Fibroblast of lung (primary cell): ENCODE data around the gene SLC39A6. TPM values are rescaled to one million over a fixed set of nuclear protein-coding genes. Genes with fewer than 3 reads are reported as not detected.

Source experiments
- DNase-seq, 2 donors: peaks; one replicate each; pipeline versions ENCODE4 v3.0.0 to v3.0.0-alpha.2; 2010; ENCODE audit warnings: low read depth in 2 of 2
- H2AFZ ChIP-seq: 2 replicates; pipeline ENCODE4 v1.5.1; 2012; ENCODE audit warnings: low read length, control low read depth, inconsistent platforms
- H3K27ac ChIP-seq: 2 replicates; pipeline ENCODE4 v1.5.1; 2011; ENCODE audit warnings: low read length, control low read depth; ENCODE audit not compliant: insufficient read depth
- H3K27me3 ChIP-seq: 2 replicates; pipeline ENCODE4 v1.5.1; 2011; ENCODE audit warnings: mild to moderate bottlenecking, low read length; ENCODE audit not compliant: control insufficient read depth, insufficient read depth
- H3K36me3 ChIP-seq: 2 replicates; pipeline ENCODE4 v1.5.1; 2011; ENCODE audit warnings: low read length; ENCODE audit not compliant: control insufficient read depth, insufficient read depth
- H3K4me1 ChIP-seq: 2 replicates; pipeline ENCODE4 v1.5.1; 2011; ENCODE audit warnings: low read length; ENCODE audit not compliant: control insufficient read depth, insufficient read depth; ENCODE audit errors: extremely low read depth
- H3K4me2 ChIP-seq: 2 replicates; pipeline ENCODE4 v1.5.1; 2011; ENCODE audit warnings: low read length, control low read depth; ENCODE audit not compliant: insufficient read depth; ENCODE audit errors: extremely low read depth
- H3K4me3 ChIP-seq, 4 experiments: fragments of 200-600 bp in 1 of 4; sonication (generic) in 1 of 4; replicated peaks in 1 of 4; 2 replicates each; pipeline ENCODE4 v1.5.1; 2011 to 2016; ENCODE audit warnings: low read length in 4 of 4, low read depth in 3 of 4, mild to moderate bottlenecking in 3 of 4, control low read depth in 2 of 4, inconsistent platforms in 1 of 4, mixed read lengths in 1 of 4; ENCODE audit not compliant: insufficient read depth in 1 of 4; ENCODE audit errors: control extremely low read depth in 1 of 4
- H3K79me2 ChIP-seq: 2 replicates; pipeline ENCODE4 v1.5.1; 2012; ENCODE audit warnings: mild to moderate bottlenecking, low read length, inconsistent platforms; ENCODE audit not compliant: control insufficient read depth, insufficient read depth
- H3K9ac ChIP-seq: 2 replicates; pipeline ENCODE4 v1.5.1; 2011; ENCODE audit warnings: mild to moderate bottlenecking, low read length, control low read depth; ENCODE audit not compliant: insufficient read depth
- H3K9me3 ChIP-seq: 2 replicates; pipeline ENCODE4 v1.5.1; 2012; ENCODE audit warnings: low read depth, low read length; ENCODE audit not compliant: control insufficient read depth, insufficient read depth
- H4K20me1 ChIP-seq: 2 replicates; pipeline ENCODE4 v1.5.1; 2011; ENCODE audit warnings: low read length; ENCODE audit not compliant: control insufficient read depth, insufficient read depth; ENCODE audit errors: extremely low read depth
- CTCF ChIP-seq, 2 donors: IDR thresholded peaks in 1 of 2; conservative IDR thresholded peaks in 1 of 2; 1 replicate in 1 of 2; 2 replicates in 1 of 2; pipeline ENCODE4 v1.5.1; 2011 to 2012; ENCODE audit warnings: low read length in 2 of 2, control low read depth in 1 of 2, inconsistent platforms in 1 of 2, low read depth in 1 of 2, mild to moderate bottlenecking in 1 of 2
- EZH2 ChIP-seq: IDR thresholded peaks from 2 replicates; pipeline ENCODE4 v1.5.1; 2012; ENCODE audit warnings: low read length, control low read depth, mild to moderate bottlenecking; ENCODE audit errors: missing control alignments
- polyA plus RNA-seq, 2 donors: library from polyadenylated mRNA; depleted of rRNA in 1 of 2; stranded (reverse) in 1 of 2; unstranded in 1 of 2; fragments of >200 nt; gene quantifications; 2 replicates each; pipeline ENCODE4 v1.2.1, GENCODE V29; 2011 to 2012; ENCODE audit warnings: missing spikeins in 1 of 2
- total RNA-seq: library from RNA; depleted of rRNA; stranded (reverse); fragments of >200 nt; gene quantifications from 2 replicates; pipeline ENCODE4 v1.2.1, GENCODE V29; 2014

SLC39A6 gene
- total and polyA plus RNA-seq, 2 donors (not counting 1 experiment from before 2014, with no cell fraction given), result 118 to 164 TPM

DNA sequence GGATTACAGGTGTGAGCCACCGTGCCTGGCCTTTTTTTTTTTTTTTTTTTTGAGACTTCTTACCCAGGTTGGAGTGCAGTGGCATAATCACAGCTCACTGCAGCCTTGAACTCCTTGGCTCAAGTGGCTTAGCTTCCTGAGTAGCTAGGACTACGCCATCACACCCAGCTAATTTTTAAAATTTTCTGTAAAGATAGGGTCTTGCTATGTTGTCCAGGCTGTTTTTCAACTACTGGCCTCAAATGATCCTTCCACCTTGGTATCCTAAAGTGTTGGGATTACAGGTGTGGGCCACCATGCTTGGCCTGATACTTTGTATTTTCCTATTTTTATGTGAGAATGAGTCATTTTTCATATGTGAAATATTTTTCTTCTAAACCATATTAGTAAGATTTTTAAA, 14.3 kb upstream of the SLC39A6 start:
- no peaks in the 10 kb centered on the region for H3K9me3 ChIP-seq
- no peak overlapping the region for H3K4me2 ChIP-seq
- no peaks in the 10 kb centered on the region for H3K4me1 ChIP-seq
- H3K9ac ChIP-seq, result no peak overlapping the region
- H2AFZ ChIP-seq, result no peak overlapping the region
- H3K27ac ChIP-seq, result no peak overlapping the region
- TF ChIP-seq CTCF (conservative IDR thresholded peaks at IDR 0.05 in 1 of 2, IDR thresholded peaks at IDR 0.05 in 1 of 2; ENCODE audit: low read depth in 1 of 2, low read length in 2 of 2) (no peak), EZH2 (no peak)
- H3K79me2 ChIP-seq, result no peaks in the 10 kb centered on the region
- no peaks in the 10 kb centered on the region for H3K27me3 ChIP-seq
- H3K36me3 ChIP-seq, result peaks cover 12% of the 10 kb centered on the region
- H4K20me1 ChIP-seq, result no peaks in the 10 kb centered on the region
- no peak for DNase-seq
- no peak overlapping the region for H3K4me3 ChIP-seq

- TF ChIP-seq CTCF (conservative IDR thresholded peaks at IDR 0.05 in 1 of 2, IDR thresholded peaks at IDR 0.05 in 1 of 2; ENCODE audit: low read depth in 1 of 2, low read length in 2 of 2), result no peak
- TF ChIP-seq EZH2, result no peak
- Histone ChIP-seq H3K9me3 (no peaks in the 10 kb centered on the region), H3K36me3 (peaks cover 10% of the 10 kb centered on the region), H3K27ac (no peak overlapping the region), H3K4me1 (no peaks in the 10 kb centered on the region), H3K4me2 (no peak overlapping the region), H3K79me2 (no peaks in the 10 kb centered on the region), H3K9ac (no peak overlapping the region), H4K20me1 (no peaks in the 10 kb centered on the region), H2AFZ (no peak overlapping the region), H3K27me3 (no peaks in the 10 kb centered on the region), H3K4me3 (no peak overlapping the region)
- no peak for DNase-seq
Measured at GRCh38 chr18:36142751-36143150, 13.6 kb upstream of the SLC39A6 start.

DNA sequence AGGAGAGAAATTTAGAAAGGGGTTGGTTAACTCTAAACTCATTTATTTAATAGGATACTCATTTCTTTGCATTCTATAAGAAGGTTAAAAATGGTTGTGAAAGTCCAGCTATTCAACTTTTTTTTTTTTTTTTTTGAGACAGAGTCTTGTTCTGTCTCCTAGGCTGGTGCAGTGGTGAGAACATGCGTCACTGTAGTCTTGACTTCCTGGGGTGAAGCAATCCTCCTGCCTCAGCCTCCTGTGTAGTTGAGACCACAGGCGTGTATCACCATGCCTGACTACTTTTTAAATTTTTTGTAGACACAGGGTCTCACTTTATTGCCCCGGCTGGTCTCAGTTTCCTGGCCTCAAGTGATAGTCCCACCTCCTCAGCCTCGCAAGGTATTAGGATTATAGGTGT, 12.4 kb upstream of the SLC39A6 start:
- Histone ChIP-seq H3K27me3 (no peaks in the 10 kb centered on the region), H3K4me1 (no peaks in the 10 kb centered on the region), H3K9ac (no peak overlapping the region), H3K79me2 (no peaks in the 10 kb centered on the region), H2AFZ (no peak overlapping the region), H4K20me1 (no peaks in the 10 kb centered on the region), H3K9me3 (no peaks in the 10 kb centered on the region), H3K27ac (no peak overlapping the region), H3K4me2 (no peak overlapping the region), H3K4me3 (no peak overlapping the region), H3K36me3 (peaks cover 10% of the 10 kb centered on the region)
- TF ChIP-seq CTCF (conservative IDR thresholded peaks at IDR 0.05 in 1 of 2, IDR thresholded peaks at IDR 0.05 in 1 of 2; ENCODE audit: low read depth in 1 of 2, low read length in 2 of 2) (no peak), EZH2 (no peak)
- no peak for DNase-seq
